ENCODE measurements around the gene FBP1. TPM values are rescaled to one million over a fixed set of nuclear protein-coding genes. Genes with fewer than 3 reads are reported as not detected.
"Not testable (repeated sequence)": the region's sequence is repeated elsewhere in the genome, so short reads cannot be mapped to it uniquely, and the experiment has no call there.

FBP1 gene
- total RNA-seq, 6 donors from 2014 or later = 67.1 to 423 (median 158) TPM

DNA sequence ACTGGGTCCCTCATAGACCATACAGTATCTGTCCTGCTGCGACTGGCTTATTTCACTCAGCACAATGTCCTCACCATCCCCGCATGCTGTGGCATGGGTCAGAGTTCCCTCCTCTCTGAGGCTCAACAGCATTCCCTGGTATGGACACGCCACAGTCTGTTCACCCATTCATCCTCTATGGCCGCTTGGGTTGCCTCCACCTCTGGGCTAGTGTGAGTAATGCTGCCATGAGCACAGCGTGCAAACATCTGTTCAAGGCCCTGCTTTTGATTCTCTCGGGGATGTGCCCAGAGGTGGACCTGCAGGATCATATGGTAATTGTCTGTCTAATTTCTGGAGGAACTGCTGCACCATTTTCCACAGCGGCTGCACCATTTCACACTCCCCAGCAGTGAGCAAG is 40.2 kb downstream of the FBP1 start:
- no peaks in the 10 kb centered on the region for H3K9me3 ChIP-seq
- no peak overlapping the region for H3K27ac ChIP-seq
- TF ChIP-seq EP300 (IDR thresholded peaks at IDR 0.05) (no peak), POLR2A (IDR thresholded peaks at IDR 0.05) (no peak), POLR2AphosphoS5 (IDR thresholded peaks at IDR 0.05) (no peak)
- TF ChIP-seq, protein P1, sequence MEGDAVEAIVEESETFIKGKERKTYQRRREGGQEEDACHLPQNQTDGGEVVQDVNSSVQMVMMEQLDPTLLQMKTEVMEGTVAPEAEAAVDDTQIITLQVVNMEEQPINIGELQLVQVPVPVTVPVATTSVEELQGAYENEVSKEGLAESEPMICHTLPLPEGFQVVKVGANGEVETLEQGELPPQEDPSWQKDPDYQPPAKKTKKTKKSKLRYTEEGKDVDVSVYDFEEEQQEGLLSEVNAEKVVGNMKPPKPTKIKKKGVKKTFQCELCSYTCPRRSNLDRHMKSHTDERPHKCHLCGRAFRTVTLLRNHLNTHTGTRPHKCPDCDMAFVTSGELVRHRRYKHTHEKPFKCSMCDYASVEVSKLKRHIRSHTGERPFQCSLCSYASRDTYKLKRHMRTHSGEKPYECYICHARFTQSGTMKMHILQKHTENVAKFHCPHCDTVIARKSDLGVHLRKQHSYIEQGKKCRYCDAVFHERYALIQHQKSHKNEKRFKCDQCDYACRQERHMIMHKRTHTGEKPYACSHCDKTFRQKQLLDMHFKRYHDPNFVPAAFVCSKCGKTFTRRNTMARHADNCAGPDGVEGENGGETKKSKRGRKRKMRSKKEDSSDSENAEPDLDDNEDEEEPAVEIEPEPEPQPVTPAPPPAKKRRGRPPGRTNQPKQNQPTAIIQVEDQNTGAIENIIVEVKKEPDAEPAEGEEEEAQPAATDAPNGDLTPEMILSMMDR (IDR thresholded peaks at IDR 0.05) = no peak
- DNase-seq (no peak), ATAC-seq (ENCODE audit: low FRiP score in 2 of 2) (no peak)
- WGBS, 2 donors = 79 to 88% methylated on average over 7 of the region's 7 CpGs
- H3K4me1 ChIP-seq = peaks cover 0 to 6% (median 2%) of the 10 kb centered on the region in 4 donors
- H3K27me3 ChIP-seq = no peaks in the 10 kb centered on the region
- H3K36me3 ChIP-seq = no peaks in the 10 kb centered on the region
- no peak overlapping the region for H3K4me3 ChIP-seq

DNA sequence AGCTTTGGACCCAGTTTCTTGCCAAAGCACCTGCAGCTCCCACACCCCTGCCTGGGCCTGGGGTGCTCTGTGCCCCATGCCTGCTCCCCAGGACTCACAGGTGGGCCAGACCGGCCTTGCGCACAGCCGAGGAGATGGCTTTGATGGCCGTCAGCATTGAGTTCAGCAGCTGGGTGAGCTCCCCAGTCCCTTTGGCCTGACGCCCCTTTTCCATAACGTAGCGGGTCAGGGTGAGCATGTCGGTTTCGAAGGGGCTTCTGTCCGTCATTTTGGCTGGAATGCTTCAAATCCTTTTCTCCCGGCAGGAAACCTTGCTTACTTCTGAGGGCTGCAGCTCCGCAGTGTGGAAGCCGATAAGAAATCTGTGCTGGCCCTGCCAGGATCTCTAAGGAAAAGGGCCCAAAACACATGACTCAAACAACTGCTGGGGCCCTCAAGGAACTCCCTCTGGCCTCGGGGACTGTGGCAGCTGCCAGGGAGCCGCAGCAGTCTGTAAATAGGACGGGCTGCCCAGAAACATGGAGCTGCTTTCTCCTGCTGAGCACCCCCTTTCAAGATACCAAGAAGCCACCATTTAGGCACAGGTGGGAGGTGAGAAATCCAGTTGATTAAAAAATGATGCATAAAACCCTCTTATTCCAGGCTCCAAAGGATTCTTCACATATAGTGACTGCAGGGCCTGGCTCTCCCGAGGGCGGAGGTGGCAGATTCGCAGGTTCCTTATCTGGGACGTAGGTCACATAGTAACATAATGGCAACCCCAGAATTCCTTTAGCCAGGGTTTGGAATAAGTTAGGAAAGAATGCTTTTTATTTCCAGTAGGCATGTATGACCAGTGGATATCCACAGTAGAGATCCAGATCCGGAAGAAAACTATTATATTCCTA is 45.6 kb downstream of the FBP1 start, which contains the start of gene FBP2:
TSS of gene FBP2 (minus strand) at position 366 of the 887 bp plus-strand sequence. CDS start at position 268, 98 bp downstream.
- H3K4me1 ChIP-seq = no peaks in the 10 kb centered on the region
- WGBS, 2 donors = 71 to 79% methylated on average over 6 to 21 of the region's 21 CpGs
- ATAC-seq (ENCODE audit: low FRiP score in 2 of 2) (peak in 1 of 2 donors; percentile 31), DNase-seq (no peak)
- no peaks in the 10 kb centered on the region for H3K9me3 ChIP-seq
- no peaks in the 10 kb centered on the region for H3K27me3 ChIP-seq
- H3K27ac ChIP-seq = no peak within 1 kb of the TSS
- no peak for TF ChIP-seq POLR2A (IDR thresholded peaks at IDR 0.05)
- no peak for TF ChIP-seq POLR2AphosphoS5 (IDR thresholded peaks at IDR 0.05)
- TF ChIP-seq, protein P1 (IDR thresholded peaks at IDR 0.05) = no peak
- no peak for TF ChIP-seq EP300 (IDR thresholded peaks at IDR 0.05)
- H3K36me3 ChIP-seq = no peaks in the 10 kb centered on the region
- H3K4me3 ChIP-seq = no peak within 1 kb of the TSS

DNA sequence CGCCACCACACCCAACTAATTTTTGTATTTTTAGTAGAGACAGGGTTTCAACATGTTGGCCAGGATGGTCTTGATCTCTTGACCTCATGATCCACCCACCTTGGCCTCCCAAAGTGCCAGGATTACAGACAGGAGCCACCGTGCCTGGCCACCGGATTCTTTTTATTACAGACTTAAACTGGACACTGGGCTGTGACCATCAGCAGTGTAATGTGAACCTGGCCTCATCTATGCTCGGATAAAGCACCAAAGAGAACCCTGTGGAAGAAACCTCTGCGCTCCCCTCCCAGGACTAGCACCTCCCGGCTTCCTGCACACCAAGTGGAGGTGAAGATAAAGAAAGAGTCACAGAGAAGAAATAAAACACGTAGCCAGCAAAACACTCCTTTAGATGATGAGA is 46.6 kb downstream of the FBP1 start:
- not testable (repeated sequence) for DNase-seq, H3K4me3 ChIP-seq
- 80 to 84% methylated on average over 6 to 7 of the region's 7 CpGs for WGBS, 2 donors

DNA sequence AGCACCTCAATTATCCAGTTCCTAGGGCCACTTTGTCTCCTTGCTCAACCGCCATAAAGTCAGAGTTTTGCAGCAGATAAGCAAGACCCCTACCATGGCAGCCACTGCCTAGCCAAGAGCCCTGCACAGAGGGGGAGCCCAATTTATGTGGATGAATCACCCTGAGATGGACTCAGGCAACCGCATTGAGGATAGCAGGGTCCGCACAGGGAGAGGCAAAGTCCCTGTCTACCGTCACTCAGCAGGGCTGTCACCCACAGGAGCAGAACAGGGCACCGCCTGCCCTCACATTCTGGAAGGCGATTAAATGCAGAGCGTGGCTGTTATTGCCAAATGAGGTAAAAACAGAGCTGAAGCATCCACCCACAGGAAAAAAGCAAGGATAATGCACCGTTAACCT is 47.4 kb downstream of the FBP1 start:
- 86 to 91% methylated on average over 8 of the region's 8 CpGs for WGBS, 2 donors
- peaks cover 0 to 1% (median 0%) of the 10 kb centered on the region in 4 donors for H3K4me1 ChIP-seq
- DNase-seq (no peak), ATAC-seq (ENCODE audit: low FRiP score in 2 of 2) (no peak)
- no peaks in the 10 kb centered on the region for H3K27me3 ChIP-seq
- H3K4me3 ChIP-seq = no peak overlapping the region
- H3K36me3 ChIP-seq = no peaks in the 10 kb centered on the region
- no peak overlapping the region for H3K27ac ChIP-seq
- TF ChIP-seq EP300 (IDR thresholded peaks at IDR 0.05) (no peak), POLR2A (IDR thresholded peaks at IDR 0.05) (no peak), POLR2AphosphoS5 (IDR thresholded peaks at IDR 0.05) (no peak)
- TF ChIP-seq, protein P1 (IDR thresholded peaks at IDR 0.05) = no peak
- no peaks in the 10 kb centered on the region for H3K9me3 ChIP-seq

More for the DNA sequence above, 46.6 kb downstream of the FBP1 start:
- H3K9me3 ChIP-seq; H3K27me3 ChIP-seq; H3K36me3 ChIP-seq; H3K4me1 ChIP-seq; ATAC-seq (ENCODE audit: low FRiP score in 2 of 2); H3K27ac ChIP-seq: not testable (repeated sequence)

GRCh38 chr9:94591046-94591545 is 48.2 kb downstream of the FBP1 start:
- 88 to 94% methylated on average over 7 to 37 of the region's 38 CpGs for whole genome bisulfite sequencing, 2 donors
- not testable (repeated sequence) for ATAC-seq (ENCODE audit: low FRiP score in 2 of 2); H3K4me3 ChIP-seq; H3K27me3 ChIP-seq; H3K36me3 ChIP-seq; H3K27ac ChIP-seq; H3K9me3 ChIP-seq; H3K4me1 ChIP-seq
- DNase-seq = peak in 1 of 2 donors; percentile 69

All from upper lobe of left lung (tissue), 6 donors.